ENCODE data around the gene TEAD1.
A peak's percentile ranks its signal among the peaks of the same experiment; 100 is the strongest.
"Not testable (repeated sequence)": the region's sequence is repeated elsewhere in the genome, so short reads cannot be mapped to it uniquely, and the experiment has no call there.

The TEAD1 gene

DNA sequence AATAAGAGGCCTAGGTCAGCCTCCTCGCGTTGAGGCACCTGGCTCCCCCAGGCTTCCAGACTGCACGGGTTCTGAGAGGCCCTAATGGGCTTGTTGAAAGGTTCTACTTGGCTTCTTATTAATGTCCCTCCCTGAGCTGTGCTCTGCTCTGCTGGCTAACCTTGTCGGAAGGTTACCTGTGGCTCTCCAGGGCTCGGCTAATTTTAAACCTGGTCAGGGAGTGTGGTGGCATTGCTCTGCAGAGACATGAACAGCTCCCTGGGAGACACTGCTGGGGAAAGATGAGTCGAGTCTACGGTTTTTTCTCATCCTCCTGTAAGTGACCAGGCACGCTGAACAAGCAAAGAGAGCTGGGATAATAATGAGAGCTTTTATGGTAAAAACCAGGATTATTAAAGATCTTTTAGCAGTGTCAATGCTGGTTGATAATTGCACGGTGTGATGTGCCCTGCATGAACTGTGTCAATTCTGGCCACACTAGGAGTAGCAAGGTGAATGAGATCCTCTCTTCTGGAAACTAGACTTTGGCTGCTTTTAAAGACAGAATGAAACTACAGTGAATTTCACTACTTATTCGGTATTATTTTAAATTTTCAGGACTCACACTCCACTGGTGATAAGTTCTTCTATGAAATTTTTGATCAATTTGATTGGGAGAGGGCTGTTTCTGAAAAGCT is 70.7 kb downstream of the TEAD1 start:
- DNase-seq, result peak; percentile 15

DNA sequence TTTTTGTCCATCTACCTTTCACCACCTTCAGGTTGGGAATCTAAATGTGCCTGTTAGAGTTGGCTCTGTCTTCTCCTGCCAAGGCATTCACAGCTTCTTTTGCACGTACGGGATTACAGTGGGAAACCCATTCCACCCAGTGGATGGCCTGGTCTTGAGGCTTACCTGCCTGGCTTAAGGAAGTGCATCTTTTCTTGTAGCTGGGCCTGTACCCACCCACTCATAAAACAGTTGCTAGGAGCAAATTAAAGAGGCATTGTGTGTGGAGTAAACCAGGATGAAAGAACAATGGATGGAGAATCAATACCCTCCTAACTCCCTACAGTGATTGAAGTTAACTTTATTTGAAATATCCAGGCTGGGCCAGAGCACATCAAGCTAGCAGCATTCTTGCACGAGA is 71.6 kb downstream of the TEAD1 start:
- peak; percentile 7 for DNase-seq

DNA sequence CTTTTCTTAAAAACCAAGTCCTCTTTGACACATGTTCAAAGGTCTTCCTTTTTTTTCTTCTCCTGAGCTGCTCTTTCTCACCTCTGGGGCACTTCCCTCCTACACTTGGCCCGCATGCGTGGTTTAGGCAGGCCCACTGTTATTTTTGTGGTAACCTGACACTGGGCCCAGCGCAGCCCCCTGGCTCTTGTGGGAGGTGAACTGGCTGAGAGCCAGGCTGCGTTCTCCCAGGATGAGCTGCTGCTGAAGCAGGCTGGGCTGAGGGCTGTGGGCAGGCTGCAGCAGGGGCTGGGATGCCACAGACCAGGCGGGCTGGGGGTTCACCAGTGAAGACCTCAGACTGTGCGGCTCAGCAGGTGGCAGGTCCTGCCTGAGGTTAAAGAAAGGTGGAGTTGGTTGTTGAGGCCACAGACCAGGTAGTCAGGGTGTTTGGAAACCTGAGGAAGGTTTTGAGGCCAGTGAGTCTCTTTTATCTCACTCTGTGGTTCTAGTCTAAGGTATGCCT is 72.4 kb downstream of the TEAD1 start:
- peak; percentile 86 for DNase-seq

DNA sequence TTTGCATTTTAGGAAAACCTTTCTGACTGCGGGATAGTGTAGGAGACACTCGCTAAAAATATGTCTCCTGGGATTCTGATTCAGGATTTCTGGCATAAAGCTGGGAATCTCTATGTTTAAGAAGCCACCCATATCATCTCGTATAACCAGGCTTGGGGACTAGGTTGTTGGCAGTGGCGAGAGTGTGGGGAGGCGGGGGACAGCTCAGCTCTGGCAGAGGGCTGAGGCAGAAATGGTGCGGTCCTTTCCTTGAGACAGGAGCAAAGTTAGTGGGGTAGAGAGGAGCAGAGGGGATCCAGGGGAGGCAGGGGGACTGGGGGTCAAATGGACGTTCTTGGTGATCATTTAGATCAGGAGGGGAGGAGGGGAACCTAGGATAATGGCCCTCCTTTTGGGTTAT is 74.3 kb downstream of the TEAD1 start:
- DNase-seq, result no peak

DNA sequence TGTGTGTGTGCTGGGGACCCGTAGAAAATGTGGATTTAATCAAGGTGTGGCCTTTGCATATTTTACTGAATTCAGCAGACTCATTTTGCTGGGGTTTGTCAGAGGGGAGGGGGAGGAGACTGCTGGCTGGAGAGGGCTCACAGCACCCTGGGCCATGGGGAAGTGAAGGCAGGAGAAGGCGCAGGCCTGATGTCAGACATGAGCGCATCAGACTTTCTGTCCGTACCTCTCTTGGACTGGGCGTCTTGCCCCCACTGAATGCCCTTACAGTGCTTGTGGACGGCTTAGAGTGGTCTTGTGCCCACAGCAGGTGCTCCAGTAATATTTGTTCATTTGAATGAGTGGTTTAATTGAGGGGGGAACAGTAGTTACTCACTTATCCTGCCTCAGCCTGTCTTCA is 75.2 kb downstream of the TEAD1 start:
- no peak for DNase-seq

DNA sequence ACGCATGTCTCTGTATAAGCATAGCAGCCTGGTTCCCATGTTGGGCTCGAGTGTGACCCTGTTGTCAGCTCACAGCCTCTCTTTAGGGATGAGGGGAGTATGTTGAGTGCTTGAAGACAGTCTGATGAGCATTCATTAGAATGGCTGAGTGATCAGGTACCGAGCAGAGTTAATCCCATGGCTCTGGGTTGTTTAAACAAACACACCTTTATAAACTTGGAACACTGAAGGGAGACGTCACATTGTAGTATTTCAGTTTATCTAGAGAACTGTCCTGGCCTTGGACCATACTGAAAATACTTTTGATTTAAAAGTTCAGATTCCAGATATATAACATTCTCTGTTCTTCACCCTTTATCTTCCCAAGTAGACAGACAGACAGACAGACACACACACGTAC is 76.0 kb downstream of the TEAD1 start:
- no peak for DNase-seq

DNA sequence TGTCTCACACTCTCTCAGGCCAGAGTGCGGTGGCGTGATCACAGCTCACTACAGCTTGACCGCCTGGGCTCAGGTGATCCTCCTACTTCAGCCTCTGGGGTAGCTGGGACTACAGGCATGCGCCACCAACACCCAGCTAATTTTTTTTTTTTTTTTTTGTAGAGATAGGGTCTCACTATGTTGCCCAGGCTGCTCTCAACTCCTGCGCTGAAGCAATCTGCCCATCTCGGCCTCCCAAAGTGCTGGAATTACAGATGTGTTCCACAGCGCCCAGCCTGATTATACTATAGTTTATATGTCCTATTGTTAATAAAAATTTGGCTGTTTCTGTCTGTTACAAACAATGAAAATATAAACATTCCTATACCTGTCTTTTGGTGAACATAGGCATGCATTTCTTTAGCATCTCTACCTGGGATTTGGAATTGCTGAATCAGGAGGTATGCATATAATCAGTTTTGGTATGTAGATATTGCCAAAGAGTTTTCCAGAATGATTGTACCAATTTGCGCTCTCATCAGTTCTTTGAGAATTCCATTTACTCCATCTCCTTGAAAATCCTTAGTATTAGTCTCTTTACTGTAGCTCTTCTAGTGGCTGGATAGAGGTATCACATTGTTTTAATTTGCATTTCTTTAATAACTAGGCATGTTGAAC is 78.8 kb downstream of the TEAD1 start:
- no peak for DNase-seq

DNA sequence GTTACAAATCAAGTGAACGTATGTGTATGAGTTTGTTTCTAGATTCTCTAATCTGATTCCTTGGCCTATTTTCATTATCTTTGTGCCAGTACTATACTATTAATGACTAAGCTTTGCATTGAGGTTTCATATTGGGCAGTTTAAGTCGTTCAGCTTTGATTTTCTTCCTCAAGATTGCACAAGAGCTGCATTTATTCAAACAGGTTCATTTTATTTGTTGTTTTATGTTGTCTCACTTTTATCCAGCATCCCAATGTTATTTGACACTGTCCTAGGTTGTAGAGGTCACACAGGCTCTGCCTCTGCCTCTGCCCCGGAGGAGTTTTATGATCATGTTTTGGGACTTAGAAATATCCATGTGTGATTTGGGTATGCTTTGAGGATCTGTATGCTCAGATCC is 79.8 kb downstream of the TEAD1 start:
- no peak for DNase-seq

DNA sequence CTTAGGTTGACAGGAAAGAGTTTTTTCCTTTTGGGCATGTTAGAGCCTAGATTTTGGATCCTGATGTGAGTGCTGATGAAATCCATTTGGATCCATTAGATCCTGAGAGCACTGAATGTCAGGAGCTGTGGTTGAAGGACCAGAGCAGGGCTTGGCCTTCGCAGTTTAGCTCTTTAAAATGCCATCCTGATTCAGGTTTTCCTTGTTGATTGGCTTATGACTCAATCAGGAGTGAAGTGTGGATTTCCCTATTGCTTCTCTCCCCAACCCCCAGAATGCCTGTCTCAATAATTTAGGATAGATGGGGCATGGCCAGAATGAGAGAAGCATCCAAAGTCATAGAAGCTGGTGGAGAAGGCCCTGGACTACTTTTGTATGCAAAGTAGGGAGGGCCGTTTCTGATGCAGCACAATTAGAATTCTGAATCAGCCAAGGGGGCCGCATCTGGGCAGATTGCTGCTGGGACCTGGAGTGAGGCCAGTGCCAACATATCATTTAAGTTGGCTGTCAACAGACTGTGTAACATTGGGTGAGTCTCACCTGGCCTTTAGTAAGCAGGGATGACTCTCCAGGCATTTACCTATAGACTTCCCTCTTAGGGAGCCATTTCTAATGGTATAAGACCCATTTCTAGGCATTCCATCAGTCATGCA is 80.5 kb downstream of the TEAD1 start:
- no peak for DNase-seq

DNA sequence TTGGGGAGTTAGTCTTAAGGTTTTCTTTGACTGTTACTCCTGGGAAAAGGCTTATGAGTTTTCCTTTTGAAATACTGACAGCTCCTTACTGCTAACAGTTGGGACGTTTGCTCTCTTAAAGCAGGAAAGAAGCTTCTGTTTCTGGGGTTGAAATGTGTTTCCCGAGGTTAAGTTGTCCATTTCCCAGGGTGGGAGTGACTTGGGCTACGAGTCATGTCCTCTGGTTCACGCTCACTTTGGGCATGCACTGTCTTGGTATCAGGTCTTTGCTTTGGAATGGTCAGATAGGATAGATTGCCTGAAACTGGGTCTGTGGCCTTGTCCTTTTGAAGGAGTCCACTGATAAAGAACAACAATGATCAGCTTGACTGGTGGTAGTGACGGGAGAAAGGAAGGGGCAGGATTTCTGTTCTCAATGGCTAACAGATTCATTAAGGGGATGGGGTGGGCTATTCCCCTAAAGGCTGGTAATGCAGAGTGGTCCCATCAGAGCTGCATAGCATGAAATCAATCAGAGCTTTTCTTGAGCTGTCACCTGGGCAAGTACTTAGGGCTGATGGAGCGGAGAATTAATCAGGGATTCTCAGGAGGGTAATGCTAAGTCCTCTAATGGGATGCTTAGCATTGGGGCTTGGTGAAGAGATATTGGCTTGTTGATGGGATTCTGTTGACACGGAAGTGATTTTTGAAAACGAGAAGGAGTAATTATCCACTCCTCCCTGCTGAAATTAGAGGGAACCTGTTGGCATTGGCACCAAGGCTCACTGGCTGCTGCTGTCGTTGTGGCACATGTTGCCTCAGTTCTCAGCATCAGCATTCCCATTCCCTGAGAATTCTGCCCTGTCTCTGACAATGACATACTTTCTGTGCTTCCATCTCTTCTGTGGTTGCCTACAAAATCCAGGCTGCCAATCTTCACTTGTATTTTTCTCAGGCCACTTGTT is 81.6 kb downstream of the TEAD1 start:
- DNase-seq, result peak; percentile 95

DNA sequence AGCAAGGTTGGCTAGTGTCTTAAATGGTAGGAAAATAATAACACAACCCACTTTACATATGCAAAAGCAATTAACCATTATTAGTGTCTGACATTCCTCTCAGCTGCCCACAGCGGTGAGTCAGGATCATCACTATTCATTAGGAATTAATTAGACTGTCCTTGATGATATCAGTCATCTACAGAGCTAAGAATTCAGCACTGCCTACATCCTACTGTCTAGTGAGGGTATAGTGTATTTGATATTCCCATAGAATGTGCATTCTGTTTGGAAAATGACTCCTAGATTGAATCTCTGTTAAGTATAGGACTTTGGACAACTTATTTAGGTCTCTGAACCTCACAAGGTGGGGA is 82.2 kb downstream of the TEAD1 start:
- no peak for DNase-seq

DNA sequence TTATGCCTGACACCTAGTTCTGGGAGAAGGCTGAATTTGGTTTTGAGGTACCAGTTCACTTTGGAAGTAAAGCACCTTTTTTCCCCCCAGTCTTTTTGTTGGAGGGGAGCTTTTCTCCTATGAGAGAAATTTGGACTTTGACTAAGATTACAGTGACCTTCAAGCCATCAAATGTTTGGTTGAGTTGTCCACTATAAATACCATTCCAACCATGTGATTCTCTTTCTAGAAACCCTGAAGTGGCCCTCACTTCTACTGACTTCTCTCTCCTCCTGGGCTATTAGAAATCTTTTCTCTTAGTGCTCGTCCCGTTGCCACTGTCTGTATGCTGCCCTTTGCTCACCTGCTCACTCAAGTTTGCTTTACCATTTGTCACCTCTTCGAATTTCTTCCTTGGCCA is 82.6 kb downstream of the TEAD1 start:
- DNase-seq, result no peak

DNA sequence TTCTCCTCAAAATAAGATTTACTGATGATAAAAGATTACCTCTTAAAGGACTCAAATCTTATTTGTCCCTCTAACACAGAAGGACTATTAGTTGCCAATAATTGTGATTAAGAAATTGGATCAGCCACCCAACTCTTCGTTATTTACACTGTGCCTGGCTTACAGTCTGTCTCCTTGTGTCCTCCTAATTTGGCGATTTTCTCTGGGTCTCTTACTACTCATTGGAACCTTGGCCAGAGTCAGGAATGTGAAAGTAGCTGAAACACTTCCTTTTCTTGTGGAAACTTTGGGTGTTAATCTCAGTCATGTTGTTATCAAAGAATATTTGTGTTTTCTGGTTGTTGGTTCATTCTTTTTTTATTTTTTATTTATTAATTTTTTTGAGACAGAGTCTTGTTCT is 83.2 kb downstream of the TEAD1 start:
- DNase-seq, result peak; percentile 15

DNA sequence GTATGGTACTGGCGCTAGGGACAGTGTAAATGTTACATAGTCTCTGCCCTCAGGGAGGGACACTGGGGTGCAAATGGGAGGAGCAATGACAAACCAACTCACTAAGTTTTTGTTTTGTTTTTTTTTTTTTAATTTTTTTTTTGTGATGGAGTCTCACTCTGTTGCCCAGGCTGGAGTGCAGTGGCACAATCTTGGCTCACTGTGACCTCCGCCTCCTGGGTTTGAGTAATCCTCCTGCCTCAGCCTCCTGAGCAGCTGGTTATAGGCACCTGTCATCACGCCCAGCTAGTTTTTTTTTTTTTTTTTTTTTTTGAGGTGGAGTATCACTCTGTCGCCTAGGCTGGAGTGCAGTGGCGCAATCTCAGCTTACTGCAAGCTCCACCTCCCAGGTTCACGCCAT is 83.9 kb downstream of the TEAD1 start:
- not testable (repeated sequence) for DNase-seq

DNA sequence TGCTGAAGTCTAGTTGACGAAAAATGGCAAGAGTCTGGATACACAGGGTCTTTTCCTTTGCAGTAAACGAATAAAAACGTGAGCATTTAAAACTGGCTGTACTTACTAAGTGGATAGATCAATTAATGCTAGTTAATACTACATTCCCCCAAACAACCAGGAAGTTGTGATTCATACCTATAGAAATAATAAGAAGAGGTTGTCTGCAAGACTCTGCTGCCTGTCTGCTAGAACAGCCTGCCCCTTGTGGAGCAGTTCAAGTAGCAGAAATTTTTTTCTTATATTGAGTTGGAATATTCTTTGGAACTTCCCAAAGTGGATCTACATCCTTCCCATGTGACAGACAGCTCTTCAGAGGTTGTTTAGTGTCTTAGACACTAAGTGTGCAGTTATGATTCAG is 86.8 kb downstream of the TEAD1 start:
- DNase-seq, result no peak

DNA sequence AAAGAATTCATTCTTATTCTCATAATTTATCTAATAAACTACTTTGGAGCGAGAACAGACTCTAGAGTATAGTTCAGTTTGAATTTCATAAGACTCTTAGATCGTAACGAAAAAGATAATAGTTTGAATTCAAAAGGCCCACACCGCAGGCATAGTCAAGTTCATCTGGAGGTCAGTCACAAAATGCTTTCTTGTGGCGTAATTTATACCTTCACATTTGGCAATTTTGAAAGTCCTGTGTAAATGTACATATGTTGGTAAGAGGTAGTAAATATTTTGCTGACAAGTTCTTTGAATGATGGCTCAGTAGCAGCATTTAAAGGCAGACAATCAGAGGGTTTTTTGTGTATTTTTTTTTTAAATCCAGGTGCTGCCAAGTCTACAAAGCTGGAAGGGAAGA is 88.1 kb downstream of the TEAD1 start:
- DNase-seq, result no peak

DNA sequence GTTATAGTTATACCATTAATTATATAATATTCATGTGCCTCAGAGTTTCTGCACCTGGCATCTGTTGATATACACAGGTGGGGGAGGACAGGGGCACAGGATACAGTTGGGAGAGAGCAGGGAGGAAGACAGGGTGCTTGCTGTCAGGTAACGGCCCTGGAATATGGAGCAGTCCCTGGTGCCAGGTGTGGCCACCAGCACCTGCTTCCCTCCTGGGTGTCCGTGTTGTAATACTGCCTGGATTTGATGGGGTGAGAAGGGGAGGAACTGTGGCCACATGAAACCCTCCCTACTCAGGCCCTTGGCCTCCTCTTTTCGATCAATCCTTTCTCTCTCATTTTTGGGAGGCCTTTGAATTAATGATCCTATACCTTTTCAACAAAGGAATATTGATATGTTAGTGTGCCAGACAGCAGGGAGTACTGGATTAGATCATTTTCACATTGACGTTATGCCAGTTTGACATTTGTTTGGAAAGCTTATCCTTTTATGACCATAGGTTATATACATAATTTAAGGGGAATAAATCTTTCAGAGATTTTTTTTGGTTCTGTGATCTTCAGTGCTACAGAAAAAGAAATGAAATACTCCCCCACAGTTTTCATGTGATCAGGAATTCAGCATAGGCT is 88.6 kb downstream of the TEAD1 start:
- DNase-seq, result no peak

DNA sequence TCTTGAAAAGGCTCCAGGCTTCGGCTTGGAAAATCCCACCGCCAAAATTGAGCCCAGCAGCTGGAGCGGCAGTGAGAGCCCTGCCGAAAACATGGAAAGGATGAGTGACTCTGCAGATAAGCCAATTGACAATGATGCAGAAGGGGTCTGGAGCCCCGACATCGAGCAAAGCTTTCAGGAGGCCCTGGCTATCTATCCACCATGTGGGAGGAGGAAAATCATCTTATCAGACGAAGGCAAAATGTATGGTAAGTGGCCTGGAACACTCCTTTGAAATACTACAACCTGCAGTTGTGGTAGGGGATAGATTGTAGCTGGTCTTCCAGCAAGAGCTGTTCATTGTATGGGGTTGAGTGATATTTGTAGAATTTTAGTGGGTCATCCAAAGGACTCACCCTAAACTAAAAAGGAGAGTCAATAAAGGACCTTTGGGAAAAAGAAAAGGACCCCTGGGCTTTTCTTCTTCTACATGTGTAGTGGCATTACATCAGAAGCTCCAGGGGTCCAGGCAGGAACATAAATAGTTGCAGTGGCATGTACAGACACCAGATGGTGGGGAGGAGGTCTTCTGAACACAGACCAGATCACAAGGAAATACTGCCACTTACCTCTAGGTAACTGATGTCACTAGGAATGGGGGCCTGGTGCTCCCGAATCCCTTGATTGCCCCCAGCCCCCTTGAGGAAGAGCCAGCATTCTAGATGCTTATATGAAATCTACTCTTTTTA is 90.1 kb downstream of the TEAD1 start:
- DNase-seq, result peak; percentile 72

DNA sequence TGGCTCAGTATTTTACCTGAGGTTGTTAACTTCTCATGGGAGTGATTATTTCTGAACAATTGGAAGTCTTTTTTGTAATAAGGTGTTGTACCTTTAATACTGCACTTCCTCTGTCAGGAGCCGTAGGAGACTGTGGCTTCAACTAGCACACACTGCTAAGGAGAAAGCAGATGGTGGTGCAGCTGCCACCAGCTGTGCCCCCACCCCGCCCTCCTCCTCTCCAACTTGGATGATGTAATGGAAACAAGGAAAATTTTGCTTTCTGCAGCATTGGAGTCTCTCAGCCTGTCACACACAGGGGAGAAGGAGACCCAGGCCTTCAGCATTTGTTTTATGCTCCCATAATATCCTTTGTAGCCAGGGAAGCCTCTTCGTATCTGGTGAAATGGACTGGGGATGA is 91.2 kb downstream of the TEAD1 start:
- peak; percentile 80 for DNase-seq

DNA sequence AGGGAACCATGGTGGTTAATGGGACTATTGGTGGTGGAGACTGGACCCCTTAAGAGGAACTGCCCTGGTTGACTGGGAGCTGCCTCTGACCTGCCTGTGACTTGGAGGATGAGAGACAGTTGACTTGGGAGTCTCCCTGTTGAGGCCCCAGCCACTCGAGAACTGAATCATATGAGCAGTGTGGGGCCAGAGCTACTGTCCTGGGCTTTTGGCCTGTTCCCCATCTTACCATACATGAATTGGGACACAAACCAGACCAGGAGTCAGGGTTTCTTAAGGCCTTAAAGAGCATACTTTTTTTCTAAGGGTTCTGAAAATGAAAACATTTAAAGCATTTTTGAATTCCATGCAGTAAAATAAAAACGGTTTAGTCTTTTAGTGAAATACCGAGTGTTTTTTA is 92.8 kb downstream of the TEAD1 start:
- no peak for DNase-seq

DNA sequence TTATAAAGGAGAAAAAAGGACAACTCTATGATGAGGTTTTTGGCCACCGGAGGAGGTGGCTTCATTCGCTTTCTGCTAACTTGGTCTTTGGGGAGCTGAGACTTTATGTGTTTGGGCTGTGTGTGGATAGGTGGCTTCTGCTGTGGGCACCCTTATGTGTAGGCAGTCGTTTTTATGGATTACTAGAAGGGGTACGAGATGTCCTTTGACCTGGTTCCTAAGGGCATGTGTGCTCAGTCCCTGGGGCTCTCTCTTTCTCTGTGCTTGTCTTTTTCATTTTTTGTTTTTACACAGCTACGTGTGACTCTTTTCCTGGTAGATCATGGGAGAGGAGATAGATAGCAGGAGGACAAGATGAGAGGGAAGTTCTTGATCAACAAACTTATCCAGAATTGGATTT is 93.4 kb downstream of the TEAD1 start:
- no peak for DNase-seq
